PC-3 (cell line): ENCODE data around the gene PTMS. TPM values are rescaled to one million over a fixed set of nuclear protein-coding genes. Genes with fewer than 3 reads are reported as not detected.

Source experiments
- ATAC-seq: fragments of 200-7000 bp; cut with Tn5 transposase; 2 replicates; pipeline ENCODE4 v1.9.1; 2020; ENCODE audit warnings: mild to moderate bottlenecking, moderate library complexity
- BruUV-seq: library from RNA; stranded (reverse); fragments of 400-500 nt; replicated peaks from 2 replicates; lab custom pipeline; 2021; lab: Mats Ljungman, UMichigan
- CTCF ChIA-PET: fragments of 300-600 bp; sonication (Branson Sonifier 250); formaldehyde crosslinking; loops from one replicate; lab custom pipeline; 2022; ENCODE audit warnings: antibody characterized with exemption; lab: Charles Lee
- POLR2A ChIA-PET: fragments of 300-600 bp; sonication (Branson Sonifier 250); formaldehyde crosslinking; loops from one replicate; lab custom pipeline; 2022; ENCODE audit warnings: antibody characterized with exemption; ENCODE audit not compliant: unreplicated experiment; lab: Charles Lee
- DNase-seq: peaks from one replicate; pipeline ENCODE4 v3.0.0-alpha.2; 2015
- H2AFZ ChIP-seq: fragments of 300-600 bp; sonication (generic); 2 replicates; pipeline ENCODE4 v1.6.0; 2016; ENCODE audit warnings: antibody characterized with exemption, low read length
- H3F3A ChIP-seq: fragments of 300-600 bp; sonication (generic); one replicate; pipeline ENCODE4 v1.6.0; 2017; ENCODE audit warnings: antibody characterized with exemption, low read length, control low read depth, mild to moderate bottlenecking; ENCODE audit not compliant: unreplicated experiment
- H3K27ac ChIP-seq: fragments of 300-600 bp; sonication (generic); 2 replicates; pipeline ENCODE4 v1.5.1; 2016; ENCODE audit warnings: mild to moderate bottlenecking, low read length
- H3K27me3 ChIP-seq: fragments of 300-600 bp; sonication (generic); 2 replicates; pipeline ENCODE4 v1.6.1; 2016; ENCODE audit warnings: low read length, mixed read lengths
- H3K36me3 ChIP-seq: fragments of 300-600 bp; sonication (generic); 2 replicates; pipeline ENCODE4 v1.6.1; 2016; ENCODE audit warnings: low read depth, mixed run types, low read length, mixed read lengths
- H3K4me1 ChIP-seq: fragments of 300-600 bp; sonication (generic); 2 replicates; pipeline ENCODE4 v1.5.1; 2016; ENCODE audit warnings: low read length; ENCODE audit not compliant: insufficient read depth
- H3K4me2 ChIP-seq: fragments of 300-600 bp; sonication (generic); 2 replicates; pipeline ENCODE4 v1.6.0; 2016; ENCODE audit warnings: low read length
- H3K4me3 ChIP-seq: fragments of 300-600 bp; sonication (generic); 2 replicates; pipeline ENCODE4 v1.5.1; 2016; ENCODE audit warnings: mild to moderate bottlenecking, low read length, mixed read lengths
- H3K79me2 ChIP-seq: fragments of 300-600 bp; sonication (generic); 2 replicates; pipeline ENCODE4 v1.6.1; 2017; ENCODE audit warnings: low read length, mixed read lengths
- H3K9ac ChIP-seq: fragments of 300-600 bp; sonication (generic); 2 replicates; pipeline ENCODE4 v1.6.0; 2016; ENCODE audit warnings: mild to moderate bottlenecking, low read length
- H3K9me2 ChIP-seq: fragments of 300-600 bp; sonication (generic); replicated peaks from 2 replicates; pipeline ENCODE4 v1.6.1; 2016; ENCODE audit warnings: mixed run types, low read length, mixed read lengths
- H3K9me3 ChIP-seq: fragments of 300-600 bp; sonication (generic); 2 replicates; pipeline ENCODE4 v1.6.1; 2016; ENCODE audit warnings: low read length, mixed read lengths
- H4K20me1 ChIP-seq: fragments of 300-600 bp; sonication (generic); 2 replicates; pipeline ENCODE4 v1.6.1; 2016; ENCODE audit warnings: low read length, mixed read lengths
- EZH2 ChIP-seq: fragments of 300-600 bp; sonication (generic); IDR thresholded peaks from one replicate; pipeline ENCODE4 v1.6.1; 2017; ENCODE audit warnings: antibody characterized with exemption, mild to moderate bottlenecking, low read length; ENCODE audit not compliant: unreplicated experiment
- EZH2phosphoT487 ChIP-seq: fragments of 300-600 bp; sonication (generic); IDR thresholded peaks from 2 replicates; pipeline ENCODE4 v1.6.1; 2018; ENCODE audit warnings: mild to moderate bottlenecking, antibody characterized with exemption, low read length, borderline replicate concordance
- intact Hi-C: fragments of 100-400 bp; cut with micrococcal nuclease; formaldehyde crosslinking; loops from 2 replicates; pipeline ENCODE4 v1.9.0; 2023
- total RNA-seq: library from RNA; depleted of rRNA; stranded (reverse); fragments of >200 nt; gene quantifications from 2 replicates; pipeline ENCODE4 v1.2.3, GENCODE V29; 2014
- TF ChIP-seq, protein P1 (sequence below): fragments of 300-600 bp; sonication (generic); conservative IDR thresholded peaks from 2 replicates; pipeline ENCODE4 v1.5.1; 2017; ENCODE audit warnings: antibody characterized with exemption, low read depth, mild to moderate bottlenecking, low read length

The PTMS gene
- total RNA-seq, 1 experiment from 2014 or later, result 46.4 TPM

- intact Hi-C loops, result loop anchor here (1.0 kb wide), 2 partner anchors 27 to 45 kb away; partner anchors contain the start of gene MLF2
- Histone ChIP-seq H3K9me2 (no peaks in the 10 kb centered on the region), H3K4me2 (no peak overlapping the region), H3K27me3 (no peaks in the 10 kb centered on the region), H3K9me3 (no peaks in the 10 kb centered on the region), H3K79me2 (no peaks in the 10 kb centered on the region), H3K9ac (no peak overlapping the region), H2AFZ (no peak overlapping the region), H3F3A (no peaks in the 10 kb centered on the region), H3K4me3 (no peak overlapping the region), H3K36me3 (no peaks in the 10 kb centered on the region), H3K27ac (no peak overlapping the region), H3K4me1 (peaks cover 4% of the 10 kb centered on the region; the same call in 1 of the 2 replicates), H4K20me1 (no peaks in the 10 kb centered on the region)
- DNase-seq (no peak), ATAC-seq (no peak)
- ChIA-PET CTCF (interaction anchor here (0.6 kb wide), 1 partner anchor 566 kb away, joined by 8 read pairs; no protein-coding TSS in a partner anchor), POLR2A (no interaction called here)
- TF ChIP-seq EZH2, result no peak
- TF ChIP-seq, protein P1, sequence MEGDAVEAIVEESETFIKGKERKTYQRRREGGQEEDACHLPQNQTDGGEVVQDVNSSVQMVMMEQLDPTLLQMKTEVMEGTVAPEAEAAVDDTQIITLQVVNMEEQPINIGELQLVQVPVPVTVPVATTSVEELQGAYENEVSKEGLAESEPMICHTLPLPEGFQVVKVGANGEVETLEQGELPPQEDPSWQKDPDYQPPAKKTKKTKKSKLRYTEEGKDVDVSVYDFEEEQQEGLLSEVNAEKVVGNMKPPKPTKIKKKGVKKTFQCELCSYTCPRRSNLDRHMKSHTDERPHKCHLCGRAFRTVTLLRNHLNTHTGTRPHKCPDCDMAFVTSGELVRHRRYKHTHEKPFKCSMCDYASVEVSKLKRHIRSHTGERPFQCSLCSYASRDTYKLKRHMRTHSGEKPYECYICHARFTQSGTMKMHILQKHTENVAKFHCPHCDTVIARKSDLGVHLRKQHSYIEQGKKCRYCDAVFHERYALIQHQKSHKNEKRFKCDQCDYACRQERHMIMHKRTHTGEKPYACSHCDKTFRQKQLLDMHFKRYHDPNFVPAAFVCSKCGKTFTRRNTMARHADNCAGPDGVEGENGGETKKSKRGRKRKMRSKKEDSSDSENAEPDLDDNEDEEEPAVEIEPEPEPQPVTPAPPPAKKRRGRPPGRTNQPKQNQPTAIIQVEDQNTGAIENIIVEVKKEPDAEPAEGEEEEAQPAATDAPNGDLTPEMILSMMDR, result no peak
- TF ChIP-seq EZH2phosphoT487, result no peak
- BruUV-seq, result no TSS peak
These were observed 13.7 kb downstream of the PTMS start for GRCh38 chr12:6779708-6780432.

DNA sequence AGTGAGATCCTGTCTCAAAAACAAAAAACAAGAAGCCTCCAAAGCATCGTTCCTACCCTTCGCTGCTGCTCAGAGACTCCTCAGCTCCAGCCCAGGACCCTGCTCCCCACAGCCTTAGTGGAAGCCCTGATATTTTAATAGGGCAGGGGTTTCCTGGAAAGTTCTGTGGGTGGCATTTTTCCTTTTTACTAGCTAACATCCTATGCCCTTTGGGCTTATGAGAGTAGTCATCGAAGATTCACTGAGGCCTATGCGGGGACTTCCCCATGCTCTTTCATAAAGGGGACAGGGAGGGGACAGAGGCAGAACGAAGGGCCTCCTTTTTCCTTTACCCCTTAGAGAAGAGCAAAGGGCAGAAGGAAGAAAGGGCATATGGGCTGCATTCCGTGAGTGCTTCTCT lies 14.4 kb downstream of the PTMS start:
- BruUV-seq, result no TSS peak
- Histone ChIP-seq H2AFZ (no peak overlapping the region), H3K9ac (no peak overlapping the region), H3K36me3 (no peaks in the 10 kb centered on the region), H3K4me2 (no peak overlapping the region), H3K4me1 (peaks cover 4% of the 10 kb centered on the region; the same call in 1 of the 2 replicates), H3F3A (no peaks in the 10 kb centered on the region), H3K9me3 (no peaks in the 10 kb centered on the region), H4K20me1 (no peaks in the 10 kb centered on the region), H3K79me2 (no peaks in the 10 kb centered on the region), H3K4me3 (no peak overlapping the region), H3K9me2 (no peaks in the 10 kb centered on the region), H3K27me3 (no peaks in the 10 kb centered on the region), H3K27ac (no peak overlapping the region)
- intact Hi-C loops, result no loop called here
- ChIA-PET POLR2A (no interaction called here), CTCF (no interaction called here)
- ATAC-seq (no peak), DNase-seq (no peak)
- TF ChIP-seq, protein P1, result no peak
- no peak for TF ChIP-seq EZH2phosphoT487
- TF ChIP-seq EZH2, result no peak

GRCh38 chr12:6782119-6782518 lies 16.0 kb downstream of the PTMS start:
- Histone ChIP-seq H4K20me1 (no peaks in the 10 kb centered on the region), H2AFZ (no peak overlapping the region), H3F3A (no peaks in the 10 kb centered on the region), H3K4me2 (no peak overlapping the region), H3K27me3 (no peaks in the 10 kb centered on the region), H3K27ac (no peak overlapping the region), H3K36me3 (no peaks in the 10 kb centered on the region), H3K9me3 (no peaks in the 10 kb centered on the region), H3K4me1 (peaks cover 4% of the 10 kb centered on the region; the same call in 1 of the 2 replicates), H3K9ac (no peak overlapping the region), H3K79me2 (no peaks in the 10 kb centered on the region), H3K9me2 (no peaks in the 10 kb centered on the region), H3K4me3 (no peak overlapping the region)
- POLR2A ChIA-PET, result no interaction called here
- ATAC-seq (no peak), DNase-seq (no peak)
- TF ChIP-seq EZH2phosphoT487 (no peak), EZH2 (no peak)
- TF ChIP-seq, protein P1, result no peak
- intact Hi-C loops, result no loop called here
- CTCF ChIA-PET, result no interaction called here
- no TSS peak for BruUV-seq
